Kidney (tissue), 14 donors: ENCODE data around the gene DLG2. TPM values are rescaled to one million over a fixed set of nuclear protein-coding genes. Genes with fewer than 3 reads are reported as not detected.

Experiments
- DNase-seq, 5 donors: peaks; one replicate each; pipeline ENCODE4 v3.0.0-alpha.2; 2013 to 2020
- FAIRE-seq: peaks from 2 replicates; lab custom pipeline; 2012; peaks lifted over from hg19 to GRCh38; lab: Jason Lieb, UNC
- H3K27ac ChIP-seq, 2 donors: one replicate each; pipeline ENCODE4 v1.7.0; 2013; ENCODE audit warnings: low read depth in 2 of 2, low read length in 2 of 2, inconsistent platforms in 1 of 2
- H3K27me3 ChIP-seq: one replicate; pipeline ENCODE4 v1.7.1; 2013; ENCODE audit warnings: low read length, inconsistent platforms; ENCODE audit not compliant: control insufficient read depth, insufficient read depth
- H3K36me3 ChIP-seq, 3 donors: one replicate each; pipeline versions ENCODE4 v1.7.0 to v1.7.1; 2013; ENCODE audit warnings: low read length in 3 of 3, control low read depth in 1 of 3, inconsistent platforms in 1 of 3; ENCODE audit not compliant: insufficient read depth in 3 of 3, control insufficient read depth in 2 of 3
- H3K4me1 ChIP-seq, 3 donors: one replicate each; pipeline versions ENCODE4 v1.7.0 to v1.7.1; 2013; ENCODE audit warnings: low read length in 3 of 3, inconsistent platforms in 1 of 3, low read depth in 1 of 3; ENCODE audit not compliant: control insufficient read depth in 2 of 3, insufficient read depth in 2 of 3
- H3K4me3 ChIP-seq, 3 donors: one replicate each; pipeline versions ENCODE4 v1.7.0 to v1.8.1; 2013; ENCODE audit warnings: low read length in 3 of 3, control low read depth in 1 of 3, inconsistent platforms in 1 of 3
- H3K9ac ChIP-seq, 3 donors: one replicate each; pipeline versions ENCODE4 v1.7.0 to v1.7.1; 2013; ENCODE audit warnings: low read length in 3 of 3, control low read depth in 1 of 3, inconsistent platforms in 1 of 3
- H3K9me3 ChIP-seq, 3 donors: one replicate each; pipeline versions ENCODE4 v1.7.0 to v1.7.1; 2013; ENCODE audit warnings: low read length in 3 of 3, control low read depth in 1 of 3, inconsistent platforms in 1 of 3; ENCODE audit not compliant: control insufficient read depth in 2 of 3, insufficient read depth in 1 of 3
- intact Hi-C: fragments of 100-400 bp; cut with DNase I; formaldehyde crosslinking; loops from one replicate; pipeline ENCODE4 v1.11.1; 2022
- polyA plus RNA-seq: library from polyadenylated mRNA; stranded (reverse); fragments of 350-450 nt; fragmentation: Illumina TruSeq; extraction: RNeasy Lipid Tissue Mini Kit (QIAGEN cat#74804); gene quantifications from one replicate; pipeline ENCODE4 v1.2.3, GENCODE V29; 2014; ENCODE audit warnings: low read depth, low replicate concordance; ENCODE audit not compliant: insufficient read depth
- total RNA-seq: library from RNA; stranded (reverse); fragmentation: NEBNext Ultra II Directional; extraction: Animal tissue kit (Norgen Biotek cat#: 25700); gene quantifications from one replicate; pipeline ENCODE4 v1.2.1, GENCODE V29; 2021
- TF ChIP-seq, protein P1 (sequence below): IDR thresholded peaks from 3 replicates; pipeline ENCODE4 v1.5.1; 2012; ENCODE audit warnings: mild to moderate bottlenecking, moderate library complexity, borderline replicate concordance; ENCODE audit not compliant: insufficient read depth; ENCODE audit errors: extremely low read depth
- donor health status: control.
- donor health status: control.
- donor health status: control.
- donor health status: control.
- donor health status: control.
- donor health status: DM: yes; HTN: yes; CAD: no.
- donor health status: Normal renal cell carcinoma (clear cell type).

Gene DLG2
- total and polyA plus RNA-seq, 2 donors from 2014 or later, result 2.9 to 7.2 TPM

DNA sequence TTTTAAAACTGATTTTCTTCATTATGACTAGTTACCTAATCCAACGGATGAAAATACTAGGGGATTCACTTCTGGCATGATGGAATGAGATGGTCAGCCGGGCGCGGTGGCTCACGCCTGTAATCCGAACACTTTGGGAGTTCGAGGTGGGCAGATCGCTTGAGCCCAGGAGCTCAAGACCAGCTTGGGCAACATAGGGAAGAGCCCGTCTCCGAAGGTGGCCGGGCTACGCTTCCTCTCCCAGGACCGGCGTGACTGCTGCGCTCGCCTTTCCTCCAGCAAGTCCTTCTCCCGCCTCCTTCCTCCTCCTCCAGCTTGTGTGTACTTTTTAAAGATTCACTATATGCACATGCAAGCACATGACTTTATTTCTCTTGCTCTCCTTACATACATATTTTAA, 1835.6 kb downstream of the DLG2 start:
- no peaks in the 10 kb centered on the region for H3K4me1 ChIP-seq
- H3K27ac ChIP-seq, result no peak overlapping the region
- H3K4me3 ChIP-seq, result no peak overlapping the region
- H3K9ac ChIP-seq, result no peak overlapping the region
- intact Hi-C loops, result no loop called here
- H3K9me3 ChIP-seq, result no peaks in the 10 kb centered on the region
- no peaks in the 10 kb centered on the region for H3K36me3 ChIP-seq
- FAIRE-seq (no peak), DNase-seq (no peak)
- TF ChIP-seq, protein P1, sequence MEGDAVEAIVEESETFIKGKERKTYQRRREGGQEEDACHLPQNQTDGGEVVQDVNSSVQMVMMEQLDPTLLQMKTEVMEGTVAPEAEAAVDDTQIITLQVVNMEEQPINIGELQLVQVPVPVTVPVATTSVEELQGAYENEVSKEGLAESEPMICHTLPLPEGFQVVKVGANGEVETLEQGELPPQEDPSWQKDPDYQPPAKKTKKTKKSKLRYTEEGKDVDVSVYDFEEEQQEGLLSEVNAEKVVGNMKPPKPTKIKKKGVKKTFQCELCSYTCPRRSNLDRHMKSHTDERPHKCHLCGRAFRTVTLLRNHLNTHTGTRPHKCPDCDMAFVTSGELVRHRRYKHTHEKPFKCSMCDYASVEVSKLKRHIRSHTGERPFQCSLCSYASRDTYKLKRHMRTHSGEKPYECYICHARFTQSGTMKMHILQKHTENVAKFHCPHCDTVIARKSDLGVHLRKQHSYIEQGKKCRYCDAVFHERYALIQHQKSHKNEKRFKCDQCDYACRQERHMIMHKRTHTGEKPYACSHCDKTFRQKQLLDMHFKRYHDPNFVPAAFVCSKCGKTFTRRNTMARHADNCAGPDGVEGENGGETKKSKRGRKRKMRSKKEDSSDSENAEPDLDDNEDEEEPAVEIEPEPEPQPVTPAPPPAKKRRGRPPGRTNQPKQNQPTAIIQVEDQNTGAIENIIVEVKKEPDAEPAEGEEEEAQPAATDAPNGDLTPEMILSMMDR, result no peak
- H3K27me3 ChIP-seq, result no peaks in the 10 kb centered on the region

- Histone ChIP-seq H3K36me3 (no peaks in the 10 kb centered on the region), H3K4me1 (no peaks in the 10 kb centered on the region), H3K27me3 (no peaks in the 10 kb centered on the region), H3K9me3 (no peaks in the 10 kb centered on the region), H3K27ac (no peak overlapping the region), H3K4me3 (no peak overlapping the region), H3K9ac (no peak overlapping the region)
- FAIRE-seq (no peak), DNase-seq (no peak)
- TF ChIP-seq, protein P1, result no peak
- intact Hi-C loops, result no loop called here
Observed at GRCh38 chr11:83785942-83786341, 1841.2 kb downstream of the DLG2 start.

GRCh38 chr11:83784419-83784818, 1842.7 kb downstream of the DLG2 start:
- H3K9me3 ChIP-seq, result no peaks in the 10 kb centered on the region
- FAIRE-seq, result no peak
- H3K4me3 ChIP-seq, result no peak overlapping the region
- no peak overlapping the region for H3K9ac ChIP-seq
- DNase-seq, result no peak
- H3K4me1 ChIP-seq, result no peaks in the 10 kb centered on the region
- TF ChIP-seq, protein P1, result no peak
- H3K36me3 ChIP-seq, result no peaks in the 10 kb centered on the region
- no peaks in the 10 kb centered on the region for H3K27me3 ChIP-seq
- no peak overlapping the region for H3K27ac ChIP-seq
- intact Hi-C loops, result no loop called here

GRCh38 chr11:83782329-83782728, 1844.8 kb downstream of the DLG2 start:
- DNase-seq (no peak), FAIRE-seq (no peak)
- no peak overlapping the region for H3K4me3 ChIP-seq
- H3K9ac ChIP-seq, result no peak overlapping the region
- no peaks in the 10 kb centered on the region for H3K27me3 ChIP-seq
- no peaks in the 10 kb centered on the region for H3K9me3 ChIP-seq
- no peaks in the 10 kb centered on the region for H3K4me1 ChIP-seq
- H3K36me3 ChIP-seq, result no peaks in the 10 kb centered on the region
- H3K27ac ChIP-seq, result no peak overlapping the region
- intact Hi-C loops, result no loop called here
- TF ChIP-seq, protein P1, result no peak
